HG02981 (cell line): ENCODE data around the gene CD300E.

Source experiments
- ATAC-seq: cut with Tn5 transposase; IDR thresholded peaks from one replicate; pipeline ENCODE4 v1.9.1; 2021; ENCODE audit warnings: mild to moderate bottlenecking, moderate library complexity; ENCODE audit not compliant: unreplicated experiment

Gene CD300E, protein sequence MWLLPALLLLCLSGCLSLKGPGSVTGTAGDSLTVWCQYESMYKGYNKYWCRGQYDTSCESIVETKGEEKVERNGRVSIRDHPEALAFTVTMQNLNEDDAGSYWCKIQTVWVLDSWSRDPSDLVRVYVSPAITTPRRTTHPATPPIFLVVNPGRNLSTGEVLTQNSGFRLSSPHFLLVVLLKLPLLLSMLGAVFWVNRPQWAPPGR

DNA sequence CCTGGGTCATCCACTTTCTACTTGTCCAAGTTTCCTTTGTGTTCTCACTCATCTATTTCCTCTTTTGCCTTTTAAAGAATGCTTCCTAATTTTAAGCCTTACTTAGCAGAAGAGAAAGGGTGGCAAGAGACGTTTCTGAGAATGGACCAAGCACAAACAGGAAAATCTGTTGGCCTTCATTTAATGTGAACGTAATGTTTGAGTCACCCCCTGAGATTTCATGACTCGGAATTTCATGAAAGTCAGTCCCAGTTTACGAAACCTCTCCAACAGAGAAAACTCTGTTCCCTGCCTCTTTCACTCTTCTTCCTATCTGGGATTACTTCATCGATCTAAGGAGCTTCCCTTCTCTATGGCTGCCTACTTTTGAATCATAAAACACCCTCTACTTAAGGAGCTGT, at the start of gene CD300E:
TSS of gene CD300E (minus strand) at position 46 of the 401 bp plus-strand sequence. CDS start 117 bp downstream, outside the sequence.
- ATAC-seq, result no peak

DNA sequence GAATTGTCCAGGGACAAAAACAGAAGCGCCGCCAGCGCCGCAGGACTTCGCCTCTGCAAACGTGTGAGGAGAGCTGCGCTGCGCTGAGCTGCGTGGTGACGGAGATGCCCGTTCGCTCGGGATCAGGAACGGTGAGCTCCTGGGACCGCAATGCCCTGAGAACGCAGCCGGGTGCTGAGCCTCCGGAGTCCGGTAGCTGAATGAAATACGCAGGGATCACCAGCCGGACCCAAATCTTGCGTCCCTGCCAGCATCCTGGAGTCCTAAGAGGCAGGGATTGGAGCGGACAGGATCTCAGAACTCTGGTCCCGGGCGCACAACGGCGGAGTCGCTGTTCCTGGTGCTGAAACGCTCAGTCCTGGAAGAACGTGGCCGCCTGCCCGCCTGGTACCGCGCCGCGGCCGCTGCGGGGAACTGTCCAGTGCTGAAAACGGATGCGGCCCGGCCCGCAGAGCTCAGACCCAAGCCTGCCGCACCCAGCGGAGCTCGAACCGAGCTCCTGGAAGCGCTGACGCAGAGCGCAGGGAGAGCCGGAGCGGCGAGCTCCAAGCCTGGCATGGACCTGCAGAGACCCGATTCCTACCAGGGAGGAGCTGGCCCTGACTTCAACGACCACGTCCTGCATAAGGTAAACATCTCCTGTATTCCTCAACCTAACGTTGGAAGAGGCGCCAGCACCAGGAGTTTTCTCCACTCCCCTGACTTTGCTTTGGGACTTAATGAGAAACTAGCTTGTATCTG, 47.7 kb upstream of the CD300E start:
- ATAC-seq, result no peak

DNA sequence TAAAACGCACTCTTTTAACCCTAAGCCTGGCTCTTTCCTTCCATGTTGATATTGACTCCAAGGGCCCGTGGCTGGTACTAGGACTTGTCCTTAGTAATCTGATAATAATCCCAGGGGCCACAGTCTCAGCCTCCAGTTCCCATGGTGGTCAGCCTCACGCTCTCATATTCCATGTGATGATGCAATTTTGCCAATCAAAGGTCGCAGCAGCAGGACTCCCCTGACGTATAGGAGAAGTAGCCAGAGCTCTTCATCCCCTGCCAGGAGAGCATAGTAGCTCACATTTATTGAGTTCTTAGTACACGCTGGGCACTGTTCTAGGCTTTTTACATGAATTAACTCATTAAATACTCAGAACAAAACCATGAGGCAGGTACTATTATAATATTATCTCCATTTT, 46.8 kb upstream of the CD300E start:
- ATAC-seq, result no peak

DNA sequence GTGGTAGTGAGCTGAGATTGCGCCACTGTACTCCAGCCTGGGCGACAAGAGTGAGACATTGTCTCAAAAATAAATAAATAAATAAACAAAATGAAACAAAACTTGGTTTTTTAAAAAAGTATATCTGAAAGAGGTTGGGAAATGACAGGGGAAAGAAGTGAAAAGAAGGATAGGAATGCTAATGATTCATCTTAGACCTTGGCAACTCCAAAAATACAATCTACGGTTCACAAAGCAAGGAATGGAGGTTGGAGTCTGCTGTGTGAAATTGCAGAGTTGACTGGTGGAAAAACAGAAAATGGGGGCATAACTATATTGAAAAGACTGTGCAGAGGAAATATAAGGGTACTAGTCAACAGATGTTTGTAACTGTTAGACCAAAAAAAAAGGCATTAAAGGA, 40.0 kb upstream of the CD300E start:
- no peak for ATAC-seq

DNA sequence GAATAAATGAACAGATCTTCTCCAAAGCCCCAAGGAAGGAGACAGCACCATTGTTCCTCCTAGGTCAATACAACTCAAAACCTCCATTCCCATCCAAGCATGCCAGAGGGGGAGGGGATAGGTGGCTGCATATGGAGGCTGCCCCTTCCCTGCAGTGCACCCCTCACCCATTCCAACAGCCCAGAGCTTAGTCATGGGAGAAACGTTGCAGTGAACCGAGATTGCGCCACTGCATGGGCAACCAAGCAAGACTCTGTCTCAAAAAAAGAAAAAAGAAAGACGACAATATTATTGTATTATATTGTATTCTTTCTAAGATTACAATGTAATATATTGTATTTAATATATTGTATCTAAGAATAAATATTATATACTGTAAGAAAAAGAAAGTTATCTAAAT, 36.4 kb upstream of the CD300E start:
- ATAC-seq, result no peak

DNA sequence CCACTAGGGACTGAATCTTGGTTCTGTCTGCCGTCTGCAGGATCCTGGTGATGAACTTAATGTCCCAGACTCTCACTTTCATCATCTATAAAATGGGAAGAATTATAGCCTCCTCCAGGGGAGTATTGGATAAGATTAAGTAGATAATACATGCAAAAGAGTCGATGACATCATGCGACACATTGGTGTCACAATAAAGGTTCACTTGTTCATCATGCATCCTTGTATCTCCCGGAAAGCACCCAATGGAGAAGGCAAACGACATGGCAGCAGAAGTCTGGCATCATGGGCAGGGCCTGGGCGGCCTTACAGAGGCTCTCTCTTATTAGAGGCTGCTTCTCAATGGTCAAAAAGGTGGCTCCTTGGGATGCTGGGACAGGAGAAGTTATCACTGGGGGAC, 35.1 kb upstream of the CD300E start:
- ATAC-seq, result no peak

DNA sequence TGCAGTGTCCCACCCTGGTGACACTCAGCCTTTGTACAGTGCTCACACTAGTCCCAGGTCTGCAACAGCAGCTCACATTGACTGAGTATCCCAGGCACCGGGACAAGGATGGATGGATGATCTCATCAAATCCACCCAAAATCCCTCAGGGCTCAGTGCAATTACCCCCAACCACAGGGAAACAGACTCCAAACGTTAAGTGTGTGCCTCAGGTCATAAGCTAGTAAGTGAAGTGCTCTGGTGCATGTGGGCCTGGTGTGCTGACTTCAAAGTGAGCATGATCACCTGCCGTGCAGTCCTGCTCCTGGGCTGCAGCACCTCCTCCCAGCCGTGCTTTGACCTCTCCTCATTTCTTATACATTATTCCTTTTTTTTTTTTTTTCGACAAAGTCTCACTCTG, 31.2 kb upstream of the CD300E start:
- ATAC-seq, result no peak

DNA sequence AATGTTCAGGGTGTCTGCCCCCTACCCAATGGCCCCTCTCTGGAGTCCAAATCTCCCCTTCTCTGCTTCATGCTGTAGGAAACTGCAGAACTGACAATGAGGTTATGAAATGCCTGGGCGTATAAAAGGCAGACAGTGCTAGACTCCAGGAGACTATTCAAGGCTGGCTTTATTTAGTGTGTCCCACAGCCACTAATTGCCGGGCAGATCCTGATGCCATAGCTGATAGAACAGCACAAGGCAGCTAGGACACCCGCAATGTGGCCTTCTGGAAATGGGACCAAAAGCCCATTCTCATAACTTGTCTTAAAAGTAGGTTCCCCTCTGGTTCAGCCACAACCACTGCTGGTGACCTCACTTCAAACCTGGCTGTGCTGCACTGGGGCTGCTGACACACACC, 28.5 kb upstream of the CD300E start:
- ATAC-seq, result no peak

DNA sequence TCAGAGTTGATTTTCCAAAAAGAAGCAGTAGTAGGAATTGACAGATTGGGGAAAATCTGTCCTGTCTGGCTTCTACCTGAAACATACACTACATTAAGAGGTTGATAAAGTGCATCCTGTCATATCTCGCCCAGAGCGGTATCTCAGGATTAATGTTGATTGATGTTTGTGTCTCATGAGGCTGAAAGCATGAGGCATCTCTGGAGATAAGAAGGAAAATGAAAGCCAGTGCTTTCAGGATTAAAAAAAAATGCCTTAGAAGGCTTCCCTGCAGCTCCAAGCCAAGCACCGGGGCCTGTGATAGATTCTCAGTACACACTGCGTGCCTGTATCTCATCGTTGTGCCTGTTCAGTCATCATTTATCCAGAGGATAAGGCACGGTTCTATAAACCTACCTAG, 26.4 kb upstream of the CD300E start:
- ATAC-seq, result no peak

DNA sequence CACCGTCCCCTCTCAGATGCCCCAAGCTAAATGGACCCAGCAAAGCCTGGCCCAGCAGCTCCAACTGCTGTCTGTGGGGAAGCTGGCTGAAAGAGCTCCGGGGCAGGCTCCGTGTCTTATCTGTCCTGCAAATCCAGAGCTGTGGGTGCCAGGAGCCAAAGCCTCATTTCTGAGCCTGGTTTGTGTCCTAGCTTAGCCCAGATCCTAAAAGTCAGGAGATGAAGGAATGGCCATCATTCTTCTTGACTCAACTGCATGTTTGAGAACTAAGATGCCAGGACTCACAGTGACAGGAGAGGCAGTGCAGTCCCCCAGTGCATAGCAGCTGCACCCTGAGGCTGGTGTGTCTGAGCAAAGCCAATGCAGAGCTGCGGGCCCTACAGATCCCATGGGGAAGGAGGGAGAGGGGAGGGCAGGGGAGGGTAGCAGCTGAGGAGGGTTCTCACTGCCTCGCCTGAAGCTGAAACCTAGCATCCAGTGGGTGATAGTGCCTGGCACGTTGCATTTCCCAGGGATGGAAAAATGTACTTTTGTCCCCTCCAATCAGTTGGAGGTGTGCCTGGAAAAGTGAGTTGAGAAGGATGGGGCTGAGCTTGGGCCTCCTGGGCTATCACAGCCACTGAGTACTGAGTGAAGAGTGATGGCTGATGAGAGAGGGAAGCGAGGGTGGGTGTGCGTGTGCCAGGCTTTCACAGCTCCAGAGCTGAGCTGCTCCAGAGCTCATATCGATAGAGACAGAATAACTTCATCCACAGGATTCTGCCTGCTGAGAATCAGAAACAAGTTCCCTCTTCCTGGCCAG, 24.5 kb upstream of the CD300E start:
- ATAC-seq, result no peak

DNA sequence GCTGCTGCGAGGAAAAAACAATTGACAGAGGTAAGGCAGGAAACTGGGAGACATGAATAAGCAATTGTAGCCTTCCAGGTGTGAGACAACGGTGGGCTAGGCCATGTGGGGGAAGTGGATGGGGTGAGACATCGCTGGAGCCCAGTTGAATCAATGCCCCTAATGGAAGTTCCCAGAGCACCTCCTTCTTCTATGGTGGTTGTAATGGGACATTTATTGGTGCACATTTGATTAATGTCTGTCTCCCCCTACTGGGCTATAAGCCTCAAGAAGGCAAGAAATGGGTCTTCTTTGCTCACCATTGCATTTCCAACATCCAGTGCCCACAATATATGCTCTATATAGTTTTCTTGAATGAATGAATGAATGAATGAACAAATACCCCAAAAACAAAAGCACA, 22.7 kb upstream of the CD300E start:
- no peak for ATAC-seq

DNA sequence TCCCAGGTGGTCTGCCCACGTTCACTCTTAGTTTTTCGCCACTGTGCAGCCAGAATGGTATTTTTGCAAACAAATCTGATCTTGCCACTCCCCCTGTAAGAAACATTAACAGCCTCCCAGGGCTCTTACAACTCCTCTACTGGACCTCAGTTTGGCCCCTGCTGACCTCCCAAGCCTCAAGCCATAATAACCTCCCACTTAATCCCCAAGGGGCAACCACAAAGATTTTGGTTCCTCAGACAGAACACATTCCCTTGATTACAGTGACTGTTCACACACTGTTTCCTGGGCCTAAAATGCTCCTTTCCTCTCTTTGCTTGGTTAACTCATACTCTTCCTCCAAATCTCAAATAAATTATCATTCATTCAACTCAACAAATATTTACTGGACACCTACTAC, 21.5 kb upstream of the CD300E start:
- no peak for ATAC-seq

DNA sequence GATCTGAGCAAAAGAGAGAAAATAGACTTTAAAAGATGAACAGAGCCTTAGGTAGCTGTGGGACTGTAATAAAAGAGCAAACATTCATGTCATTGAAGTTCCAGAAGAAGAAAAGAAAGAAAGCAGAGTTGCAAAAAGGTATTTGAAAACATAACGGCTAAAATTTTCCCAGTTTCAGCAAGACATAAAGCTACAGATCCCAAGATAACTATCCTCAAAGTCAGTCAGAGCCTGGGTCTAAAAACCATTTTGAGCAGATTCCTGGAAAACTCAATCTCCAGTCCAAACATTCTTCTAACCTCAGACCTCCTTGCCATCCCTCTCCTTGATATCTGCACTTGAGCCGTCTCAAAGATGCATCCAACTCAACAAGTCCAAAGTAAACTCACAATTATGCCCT, 20.9 kb upstream of the CD300E start:
- no peak for ATAC-seq

DNA sequence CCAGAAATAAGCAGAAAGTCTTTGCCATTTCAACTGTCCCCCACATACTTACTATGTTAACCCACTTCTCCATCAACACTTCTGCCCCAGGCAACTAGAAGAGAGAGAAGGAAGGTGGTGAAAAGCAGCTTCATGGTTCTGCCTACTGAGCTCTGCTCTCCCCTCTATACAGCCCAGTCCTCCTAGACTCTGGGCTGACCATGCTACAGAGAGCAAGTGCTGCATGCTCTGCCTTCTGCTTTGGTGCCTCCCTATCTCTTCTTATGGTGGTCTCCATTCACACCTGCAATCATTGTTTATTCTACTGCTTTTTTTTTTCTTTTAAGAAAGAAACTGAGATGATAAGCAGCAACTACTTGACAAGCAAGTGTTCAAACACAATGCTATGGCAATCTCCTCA, 20.3 kb upstream of the CD300E start:
- no peak for ATAC-seq

DNA sequence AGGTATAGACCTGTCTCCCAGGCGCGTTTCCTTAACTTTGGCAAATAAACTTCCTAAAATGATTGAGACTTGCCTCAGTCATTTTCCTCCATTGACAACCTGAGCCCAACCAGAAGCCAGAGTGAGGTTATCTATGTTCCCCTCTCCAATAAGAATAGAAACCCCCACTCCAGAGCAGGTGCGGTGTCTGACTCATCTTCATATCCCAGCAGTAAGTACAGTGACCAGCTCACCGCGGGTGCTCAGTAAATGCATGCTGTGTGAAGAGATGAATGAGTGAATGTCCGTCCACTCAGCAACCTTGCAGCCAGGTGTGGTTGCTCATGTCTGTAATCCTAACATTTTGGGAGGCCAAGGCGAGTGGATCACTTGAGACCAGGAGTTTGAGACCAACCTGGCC, 19.5 kb upstream of the CD300E start:
- ATAC-seq, result no peak

DNA sequence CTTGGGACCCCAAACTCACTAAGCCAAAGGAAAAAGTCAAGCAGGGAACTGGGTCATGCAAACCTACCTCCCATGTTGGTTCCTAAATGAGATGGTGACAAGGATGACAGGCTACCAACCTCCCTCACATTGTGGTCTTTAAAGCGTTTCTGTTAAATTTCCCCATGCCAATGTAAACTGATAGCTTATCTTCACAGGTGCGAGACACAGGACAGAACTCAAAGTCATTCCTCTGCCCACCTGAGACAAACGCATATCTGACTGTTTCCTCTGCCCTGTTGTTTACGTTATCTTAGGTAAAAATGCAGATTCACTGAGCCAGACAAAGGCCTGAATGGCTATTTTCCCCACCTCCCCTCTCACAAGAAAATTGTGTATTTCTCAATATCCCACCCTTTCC, 19.0 kb upstream of the CD300E start:
- no peak for ATAC-seq

DNA sequence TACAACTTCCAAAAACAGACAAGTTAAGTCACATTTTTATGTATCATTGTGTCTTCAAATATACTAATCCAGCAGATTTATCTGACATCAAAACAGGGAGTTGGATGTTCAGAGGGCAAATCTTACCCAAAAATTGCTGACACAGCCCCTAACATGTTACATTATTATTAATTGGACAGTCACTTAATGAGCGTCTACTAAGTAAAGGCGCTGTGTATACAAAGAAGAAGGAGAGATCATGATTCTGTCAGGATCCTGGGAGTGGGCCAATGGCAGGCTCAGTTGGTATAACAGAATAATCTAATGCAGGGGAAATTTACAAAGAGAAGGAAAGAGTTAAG, 18.4 kb upstream of the CD300E start:
- ATAC-seq, result no peak

DNA sequence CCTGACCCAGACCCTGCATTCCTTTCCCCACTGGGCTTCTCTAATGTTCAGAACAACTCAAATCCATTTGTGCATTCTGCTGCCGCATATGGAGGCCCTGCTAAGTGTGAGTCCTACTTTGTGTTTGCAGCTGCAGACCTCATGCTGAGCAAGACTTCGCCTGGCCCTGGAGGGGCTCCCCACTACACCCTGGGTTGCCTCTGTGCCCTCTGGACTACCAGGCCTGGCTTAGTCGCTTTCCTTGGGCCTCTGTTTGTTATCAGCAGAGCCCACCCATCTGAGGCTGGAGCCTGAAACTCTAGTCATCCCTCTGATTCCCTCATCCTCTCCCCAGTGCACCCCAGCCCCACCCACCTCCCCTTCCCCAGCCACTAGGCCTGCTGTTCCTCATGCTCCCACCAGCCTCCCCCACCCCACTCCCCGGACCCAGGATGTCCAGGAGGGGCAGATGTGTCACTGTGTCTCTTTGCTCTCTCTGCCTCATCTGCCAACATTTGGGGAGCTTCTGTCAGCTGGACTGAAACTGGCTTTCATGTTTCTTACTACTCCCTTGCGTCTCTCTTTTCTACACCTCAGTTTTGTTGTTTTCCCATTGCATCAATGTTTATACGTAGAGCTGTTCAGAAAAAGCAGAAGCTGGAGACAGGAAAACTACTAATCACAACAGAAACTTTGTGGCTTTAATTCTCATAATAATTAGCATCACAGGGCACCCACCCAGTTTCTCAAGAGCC, 17.9 kb upstream of the CD300E start:
- no peak for ATAC-seq

DNA sequence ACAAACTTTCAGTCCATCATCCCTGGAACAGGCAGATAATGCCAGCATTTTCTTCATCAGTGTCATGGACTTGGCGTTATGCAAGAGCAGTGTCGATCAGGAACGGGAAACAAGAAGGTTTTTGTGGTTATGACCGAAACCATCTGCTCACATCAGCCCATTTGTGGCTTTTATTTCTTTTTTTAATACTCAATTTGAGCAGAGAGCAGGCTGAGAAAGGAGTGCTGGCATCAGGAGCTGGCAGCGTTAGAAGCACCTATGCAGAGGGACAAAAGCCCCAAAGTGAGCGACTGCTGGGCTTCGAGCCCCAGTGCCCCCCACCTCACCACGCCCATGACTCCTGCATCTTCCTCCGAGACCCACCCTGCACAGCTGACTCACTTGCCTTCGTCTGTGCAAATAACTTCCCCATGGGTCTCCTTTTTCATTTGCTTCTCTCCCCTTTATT, 16.2 kb upstream of the CD300E start:
- ATAC-seq, result no peak

DNA sequence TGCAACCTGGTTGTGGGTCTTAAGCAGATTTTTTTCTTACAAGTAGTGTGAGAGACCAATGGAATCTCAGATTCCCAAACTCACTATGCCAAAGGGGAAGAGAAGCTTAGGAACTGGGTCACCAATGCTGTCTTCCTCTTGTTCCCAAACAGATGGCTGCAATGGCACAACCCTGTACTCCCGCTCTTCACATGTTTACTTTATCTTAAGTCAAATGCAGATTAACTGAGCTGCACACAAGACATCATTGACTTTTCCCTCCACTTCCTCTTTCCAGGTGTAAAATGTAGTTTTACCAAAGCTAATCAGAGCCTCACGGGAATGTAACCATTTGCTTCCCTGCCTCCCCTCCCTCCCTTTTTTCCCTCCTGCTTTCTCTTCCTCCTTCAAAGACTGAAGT, 14.4 kb upstream of the CD300E start:
- ATAC-seq, result no peak

DNA sequence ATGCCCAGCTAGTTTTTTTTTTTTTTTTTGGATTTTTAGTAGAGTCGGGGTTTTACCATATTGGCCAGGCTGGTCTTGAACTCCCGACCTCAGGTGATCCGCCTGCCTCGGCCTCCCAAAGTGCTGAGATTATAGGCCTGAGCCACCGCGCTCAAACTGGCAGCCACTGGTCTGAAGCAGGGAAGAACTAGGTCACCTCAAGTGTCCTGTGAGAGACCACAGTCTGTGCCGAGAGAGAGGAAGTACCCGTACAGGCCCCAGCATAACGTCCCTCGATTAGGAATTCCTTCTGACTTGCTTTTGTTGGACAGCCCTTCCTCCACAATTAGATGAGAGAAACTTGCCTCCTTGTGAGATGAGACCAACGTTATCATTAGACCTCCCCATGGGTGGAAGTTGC, 13.7 kb upstream of the CD300E start:
- no peak for ATAC-seq
